IMR-90 (cell line): ENCODE measurements around the gene OTOR. TPM values are rescaled to one million over a fixed set of nuclear protein-coding genes. Genes with fewer than 3 reads are reported as not detected.

Experiments used
- ATAC-seq: fragments of 200-7000 bp; cut with Tn5 transposase; 2 replicates; pipeline ENCODE4 v1.9.1; 2020; ENCODE audit warnings: low read depth, mild to moderate bottlenecking, moderate library complexity
- BruUV-seq: library from RNA; stranded (reverse); fragments of 400-500 nt; replicated peaks from 2 replicates; lab custom pipeline; 2021; lab: Mats Ljungman, UMichigan
- CTCF ChIA-PET: fragments of 300-600 bp; formaldehyde crosslinking; extraction: SDS; loops from one replicate; lab custom pipeline; 2021; ENCODE audit warnings: antibody characterized with exemption; lab: Yijun Ruan, JAX
- POLR2A ChIA-PET: fragments of 300-600 bp; sonication (Branson Sonifier 250); formaldehyde crosslinking; loops from one replicate; lab custom pipeline; 2022; ENCODE audit warnings: antibody characterized with exemption; ENCODE audit not compliant: unreplicated experiment; lab: Charles Lee
- DNase-seq: peaks from one replicate; pipeline ENCODE4 v3.0.0; 2013
- H2AFZ ChIP-seq: replicated peaks from 2 replicates; pipeline ENCODE3; 2013; ENCODE audit warnings: low read length, mild to moderate bottlenecking; ENCODE audit not compliant: poor library complexity
- H2AK5ac ChIP-seq: 2 replicates; pipeline ENCODE4 v1.6.1; 2013; ENCODE audit warnings: low read depth, low read length, inconsistent platforms
- H2AK9ac ChIP-seq: replicated peaks from 2 replicates; pipeline ENCODE3; 2013; ENCODE audit warnings: mild to moderate bottlenecking, low read depth, low read length, moderate library complexity; ENCODE audit not compliant: poor library complexity
- H2BK120ac ChIP-seq: 2 replicates; pipeline ENCODE4 v1.6.1; 2013; ENCODE audit warnings: low read depth, low read length, inconsistent platforms
- H2BK15ac ChIP-seq: 3 replicates; pipeline ENCODE4 v1.6.1; 2013; ENCODE audit warnings: low read depth, low read length, inconsistent platforms
- H2BK20ac ChIP-seq: 2 replicates; pipeline ENCODE4 v1.6.1; 2013; ENCODE audit warnings: low read depth, mild to moderate bottlenecking, inconsistent platforms, low read length, moderate library complexity
- H2BK5ac ChIP-seq: 2 replicates; pipeline ENCODE4 v1.6.1; 2013; ENCODE audit warnings: mild to moderate bottlenecking, low read depth, low read length, inconsistent platforms; ENCODE audit not compliant: poor library complexity, severe bottlenecking
- H3K14ac ChIP-seq: replicated peaks from 2 replicates; pipeline ENCODE4 v1.6.1; 2013; ENCODE audit warnings: low read depth, low read length, inconsistent platforms
- H3K18ac ChIP-seq: 2 replicates; pipeline ENCODE4 v1.6.1; 2013; ENCODE audit warnings: low read depth, low read length, control low read depth
- H3K23ac ChIP-seq: 2 replicates; pipeline ENCODE4 v1.6.1; 2013; ENCODE audit warnings: low read depth, low read length, inconsistent platforms
- H3K27ac ChIP-seq: 2 replicates; pipeline ENCODE4 v1.5.1; 2013; ENCODE audit warnings: mild to moderate bottlenecking, control low read depth, low read length; ENCODE audit not compliant: insufficient read depth
- H3K27me3 ChIP-seq: 2 replicates; pipeline ENCODE4 v1.6.1; 2013; ENCODE audit warnings: low read length; ENCODE audit not compliant: control insufficient read depth, insufficient read depth
- H3K36me3 ChIP-seq: 2 replicates; pipeline ENCODE4 v1.6.1; 2013; ENCODE audit warnings: low read length, mixed read lengths; ENCODE audit not compliant: control insufficient read depth, insufficient read depth
- H3K4ac ChIP-seq: 2 replicates; pipeline ENCODE4 v1.6.1; 2013; ENCODE audit warnings: low read depth, low read length, inconsistent platforms
- H3K4me1 ChIP-seq: 2 replicates; pipeline ENCODE4 v1.6.1; 2013; ENCODE audit warnings: low read length, mixed read lengths; ENCODE audit not compliant: control insufficient read depth, insufficient read depth
- H3K4me2 ChIP-seq: 2 replicates; pipeline ENCODE4 v1.6.1; 2013; ENCODE audit warnings: low read depth, mild to moderate bottlenecking, control low read depth, low read length, moderate library complexity
- H3K4me3 ChIP-seq: 2 replicates; pipeline ENCODE4 v1.5.1; 2013; ENCODE audit warnings: low read depth, mild to moderate bottlenecking, control low read depth, low read length, moderate library complexity; ENCODE audit not compliant: insufficient read depth
- H3K56ac ChIP-seq: 2 replicates; pipeline ENCODE4 v1.6.1; 2013; ENCODE audit warnings: low read length, inconsistent platforms; ENCODE audit not compliant: insufficient read depth; ENCODE audit errors: extremely low read depth
- H3K79me1 ChIP-seq, 2 experiments: 2 replicates each; pipeline ENCODE4 v1.6.1; 2013; ENCODE audit warnings: low read length in 2 of 2, inconsistent platforms in 1 of 2, low read depth in 1 of 2
- H3K9ac ChIP-seq: 2 replicates; pipeline ENCODE4 v1.6.1; 2013; ENCODE audit warnings: low read depth, low read length, control low read depth
- H3K9me1 ChIP-seq: 2 replicates; pipeline ENCODE4 v1.6.1; 2013; ENCODE audit warnings: low read length, inconsistent platforms; ENCODE audit not compliant: insufficient read depth
- H3K9me3 ChIP-seq: 2 replicates; pipeline ENCODE4 v1.6.1; 2013; ENCODE audit warnings: low read length; ENCODE audit not compliant: control insufficient read depth, insufficient read depth
- H4K20me1 ChIP-seq: 2 replicates; pipeline ENCODE4 v1.6.1; 2013; ENCODE audit warnings: low read length, inconsistent platforms; ENCODE audit not compliant: insufficient read depth
- H4K5ac ChIP-seq: 2 replicates; pipeline ENCODE4 v1.6.1; 2013; ENCODE audit warnings: mild to moderate bottlenecking, low read depth, low read length, control low read depth
- H4K8ac ChIP-seq, 2 experiments: 2 replicates each; pipeline ENCODE4 v1.6.1; 2013; ENCODE audit warnings: low read depth in 2 of 2, low read length in 2 of 2, control low read depth in 1 of 2, inconsistent platforms in 1 of 2
- H4K91ac ChIP-seq: 2 replicates; pipeline ENCODE4 v1.6.1; 2013; ENCODE audit warnings: low read depth, low read length, inconsistent platforms; ENCODE audit not compliant: insufficient read depth
- MAFK ChIP-seq: IDR thresholded peaks from 2 replicates; pipeline ENCODE4 v1.6.1; 2012; ENCODE audit warnings: low read depth, low read length, improper control_type of control experiment
- MAZ ChIP-seq: IDR thresholded peaks from 2 replicates; pipeline ENCODE4 v1.6.1; 2012; ENCODE audit warnings: low read depth, mild to moderate bottlenecking, low read length, improper control_type of control experiment, moderate library complexity, borderline replicate concordance
- MXI1 ChIP-seq: IDR thresholded peaks from 2 replicates; pipeline ENCODE4 v1.6.1; 2012; ENCODE audit warnings: low read depth, mild to moderate bottlenecking, low read length, moderate library complexity, borderline replicate concordance
- RAD21 ChIP-seq: IDR thresholded peaks from 2 replicates; pipeline ENCODE4 v1.6.1; 2012; ENCODE audit warnings: low read length, improper control_type of control experiment
- RCOR1 ChIP-seq: IDR thresholded peaks from 2 replicates; pipeline ENCODE4 v1.6.1; 2012; ENCODE audit warnings: mild to moderate bottlenecking, low read length, improper control_type of control experiment; ENCODE audit not compliant: insufficient replicate concordance
- WGBS, 2 experiments: methylation state at CpG; one replicate each; pipeline versions ENCODE4 v1.1.5 to v1.1.7; 2013; ENCODE audit warnings: missing lambda C conversion rate in 2 of 2; ENCODE audit not compliant: insufficient read length in 1 of 2; ENCODE audit errors: extremely low coverage in 2 of 2; 5-methylcytosine and 5-hydroxymethylcytosine counted together
- dilution Hi-C: fragments of 300-500 bp; cut with HindIII; formaldehyde crosslinking; loops from one replicate; pipeline ENCODE4 v1.14.3; 2018; ENCODE audit warnings: low sequenced_read_pairs; ENCODE audit not compliant: unreplicated experiment
- in situ Hi-C: fragments of 300-500 bp; cut with MboI; formaldehyde crosslinking; loops from 3 replicates; pipeline ENCODE4 v1.14.3; 2019; ENCODE audit warnings: low sequenced_read_pairs, inconsistent platforms, mixed read lengths
- intact Hi-C: fragments of 100-400 bp; cut with micrococcal nuclease; formaldehyde crosslinking; loops from 2 replicates; pipeline ENCODE4 v1.10.0; 2022
- polyA plus RNA-seq, 3 experiments: library from polyadenylated mRNA; depleted of rRNA; stranded (reverse); fragments of >200 nt; gene quantifications; 2 replicates each; pipeline ENCODE4 v1.2.3, GENCODE V29; 2012; ENCODE audit warnings: low replicate concordance in 1 of 3
- total RNA-seq: library from RNA; depleted of rRNA; stranded (reverse); fragments of >200 nt; gene quantifications from 2 replicates; pipeline ENCODE4 v1.2.3, GENCODE V29; 2012

The OTOR gene
- total and polyA plus RNA-seq, 2 of the 4 experiments (the other 2 are of a cell fraction): not detected

- Histone ChIP-seq H3K4me2 (no peak overlapping the region), H2AK9ac (no peak overlapping the region), H3K4me3 (no peak overlapping the region), H3K79me1 (no peaks in the 10 kb centered on the region), H2BK120ac (no peak overlapping the region), H3K27me3 (no peaks in the 10 kb centered on the region; the same call in 1 of the 2 replicates), H4K20me1 (no peaks in the 10 kb centered on the region), H3K4ac (no peak overlapping the region), H2AFZ (no peak overlapping the region), H3K4me1 (no peaks in the 10 kb centered on the region), H3K56ac (no peak overlapping the region), H3K9ac (no peak overlapping the region), H3K23ac (no peak overlapping the region), H4K5ac (no peak overlapping the region), H3K9me1 (no peaks in the 10 kb centered on the region), H2BK20ac (no peak overlapping the region), H2BK15ac (no peak overlapping the region), H4K8ac (no peak overlapping the region), H3K14ac (no peak overlapping the region), H3K18ac (no peak overlapping the region), H3K27ac (no peak overlapping the region), H2AK5ac (no peak overlapping the region), H3K36me3 (no peaks in the 10 kb centered on the region), H3K9me3 (no peaks in the 10 kb centered on the region), H4K91ac (no peak overlapping the region), H2BK5ac (no peak overlapping the region)
- TF ChIP-seq RCOR1 (no peak), RAD21 (no peak), MAZ (no peak), MAFK (no peak), MXI1 (no peak)
- intact Hi-C loops (no loop called here), dilution Hi-C loops (no loop called here), in situ Hi-C loops (no loop called here)
- CTCF ChIA-PET: no interaction called here
- POLR2A ChIA-PET: no interaction called here
- no CpG with 5 or more reads among the region's 1 CpG for WGBS, 2 experiments
- no peak for DNase-seq
- BruUV-seq: no TSS peak
- no peak for ATAC-seq
Measured at GRCh38 chr20:16777126-16777525, 29.0 kb downstream of the OTOR start.
